ENCODE results near the gene SLC4A5.

Gene SLC4A5

GRCh38 chr2:74290066-74290465, 53.1 kb downstream of the SLC4A5 start:
- no peak for TF ChIP-seq EGR1 (IDR thresholded peaks at IDR 0.05)
- no peak for TF ChIP-seq TEAD4 (IDR thresholded peaks at IDR 0.05)
- TF ChIP-seq NFIC (IDR thresholded peaks at IDR 0.05), result no peak
- TF ChIP-seq CEBPB (IDR thresholded peaks at IDR 0.05), result no peak
- TF ChIP-seq YY1 (IDR thresholded peaks at IDR 0.05; ENCODE audit: low read depth), result no peak
- no peak for TF ChIP-seq CREB1 (IDR thresholded peaks at IDR 0.05; ENCODE audit: low read depth)
- no peak for TF ChIP-seq MAX (IDR thresholded peaks at IDR 0.05)

- TF ChIP-seq MAX (IDR thresholded peaks at IDR 0.05), result no peak
- TF ChIP-seq TAF1 (IDR thresholded peaks at IDR 0.05; ENCODE audit: low read depth), result no peak
- no peak for TF ChIP-seq NFIC (IDR thresholded peaks at IDR 0.05)
These were observed 56.5 kb downstream of the SLC4A5 start for GRCh38 chr2:74286725-74287124.

- TF ChIP-seq TCF12 (IDR thresholded peaks at IDR 0.05; ENCODE audit: low read depth) (no peak), REST (IDR thresholded peaks at IDR 0.05; ENCODE audit: low read depth) (no peak), TAF1 (IDR thresholded peaks at IDR 0.05; ENCODE audit: low read depth) (no peak), YY1 (IDR thresholded peaks at IDR 0.05; ENCODE audit: low read depth) (no peak), EGR1 (IDR thresholded peaks at IDR 0.05) (no peak)
These were observed 61.9 kb downstream of the SLC4A5 start for GRCh38 chr2:74281141-74281975.

- TF ChIP-seq EGR1 (IDR thresholded peaks at IDR 0.05) (no peak), TEAD4 (IDR thresholded peaks at IDR 0.05) (no peak), TCF12 (IDR thresholded peaks at IDR 0.05; ENCODE audit: low read depth) (no peak), CREB1 (IDR thresholded peaks at IDR 0.05; ENCODE audit: low read depth) (no peak), ZBTB7A (IDR thresholded peaks at IDR 0.05; ENCODE audit: low read depth) (no peak), REST (IDR thresholded peaks at IDR 0.05; ENCODE audit: low read depth) (no peak), TAF1 (IDR thresholded peaks at IDR 0.05; ENCODE audit: low read depth) (no peak), FOXM1 (IDR thresholded peaks at IDR 0.05; ENCODE audit: borderline replicate concordance, low read depth) (no peak), NFIC (IDR thresholded peaks at IDR 0.05) (no peak)
These were observed 64.5 kb downstream of the SLC4A5 start for GRCh38 chr2:74278694-74279093.

- TF ChIP-seq TAF1 (IDR thresholded peaks at IDR 0.05; ENCODE audit: low read depth), result no peak
- no peak for TF ChIP-seq REST (IDR thresholded peaks at IDR 0.05; ENCODE audit: low read depth)
- TF ChIP-seq FOXM1 (IDR thresholded peaks at IDR 0.05; ENCODE audit: borderline replicate concordance, low read depth), result no peak
- no peak for TF ChIP-seq TEAD4 (IDR thresholded peaks at IDR 0.05)
- no peak for TF ChIP-seq RAD21 (IDR thresholded peaks at IDR 0.05; ENCODE audit: low read depth)
These were observed 65.0 kb downstream of the SLC4A5 start for GRCh38 chr2:74278176-74278575.

GRCh38 chr2:74275228-74275627, 68.0 kb downstream of the SLC4A5 start:
- TF ChIP-seq CEBPB (IDR thresholded peaks at IDR 0.05) (no peak), EP300 (IDR thresholded peaks at IDR 0.05; ENCODE audit: borderline replicate concordance) (no peak), EGR1 (IDR thresholded peaks at IDR 0.05) (no peak), MAX (IDR thresholded peaks at IDR 0.05) (no peak), FOXM1 (IDR thresholded peaks at IDR 0.05; ENCODE audit: borderline replicate concordance, low read depth) (no peak), TCF12 (IDR thresholded peaks at IDR 0.05; ENCODE audit: low read depth) (no peak), REST (IDR thresholded peaks at IDR 0.05; ENCODE audit: low read depth) (no peak), NFIC (IDR thresholded peaks at IDR 0.05) (no peak), TAF1 (IDR thresholded peaks at IDR 0.05; ENCODE audit: low read depth) (no peak), ZBTB7A (IDR thresholded peaks at IDR 0.05; ENCODE audit: low read depth) (no peak), USF1 (IDR thresholded peaks at IDR 0.05) (no peak), YY1 (IDR thresholded peaks at IDR 0.05; ENCODE audit: low read depth) (no peak), CREB1 (IDR thresholded peaks at IDR 0.05; ENCODE audit: low read depth) (no peak), RAD21 (IDR thresholded peaks at IDR 0.05; ENCODE audit: low read depth) (no peak), TEAD4 (IDR thresholded peaks at IDR 0.05) (no peak)
